GM18907 (cell line): Measurements from ENCODE around the gene C19orf53.
"Not testable (repeated sequence)": the region's sequence is repeated elsewhere in the genome, so short reads cannot be mapped to it uniquely, and the experiment has no call there.

Experiments used
- ATAC-seq: cut with Tn5 transposase; IDR thresholded peaks from one replicate; pipeline ENCODE4 v1.9.1; 2021; ENCODE audit warnings: mild to moderate bottlenecking, moderate library complexity; ENCODE audit not compliant: unreplicated experiment

Gene C19orf53

GRCh38 chr19:13774217-13775191 is at the start of gene C19orf53:
Gene C19orf53 (plus strand): TSS chr19:13774456. CDS start chr19:13774478, 22 bp downstream.
- peak; percentile 89 for ATAC-seq

GRCh38 chr19:13726323-13726722 is 47.9 kb upstream of the C19orf53 start:
- no peak for ATAC-seq

- no peak for ATAC-seq
Observed at GRCh38 chr19:13727798-13728197, 46.5 kb upstream of the C19orf53 start.

- no peak for ATAC-seq
Observed at GRCh38 chr19:13729859-13730258, 44.4 kb upstream of the C19orf53 start.

GRCh38 chr19:13731147-13731964 is 42.9 kb upstream of the C19orf53 start:
- ATAC-seq: peak; percentile 93

- no peak for ATAC-seq
Observed at GRCh38 chr19:13732337-13732736, 41.9 kb upstream of the C19orf53 start.

- ATAC-seq: no peak
Observed at GRCh38 chr19:13734751-13735150, 39.5 kb upstream of the C19orf53 start.

GRCh38 chr19:13738073-13738472 is 36.2 kb upstream of the C19orf53 start:
- no peak for ATAC-seq

GRCh38 chr19:13741893-13742292 is 32.4 kb upstream of the C19orf53 start:
- ATAC-seq: no peak

- no peak for ATAC-seq
Observed at GRCh38 chr19:13742756-13743155, 31.5 kb upstream of the C19orf53 start.

GRCh38 chr19:13744174-13744573 is 30.1 kb upstream of the C19orf53 start:
- ATAC-seq: no peak

GRCh38 chr19:13747098-13747453 is 27.2 kb upstream of the C19orf53 start:
- ATAC-seq: no peak

- no peak for ATAC-seq
Observed at GRCh38 chr19:13748169-13748828, 26.0 kb upstream of the C19orf53 start.

- ATAC-seq: no peak
Observed at GRCh38 chr19:13751436-13751835, 22.8 kb upstream of the C19orf53 start.

- not testable (repeated sequence) for ATAC-seq
Observed at GRCh38 chr19:13753622-13754021, 20.6 kb upstream of the C19orf53 start.

GRCh38 chr19:13756210-13756609 is 18.0 kb upstream of the C19orf53 start:
- no peak for ATAC-seq

- ATAC-seq: no peak
Observed at GRCh38 chr19:13757805-13758772, 16.2 kb upstream of the C19orf53 start.

GRCh38 chr19:13758795-13759194 is 15.5 kb upstream of the C19orf53 start:
- ATAC-seq: no peak

GRCh38 chr19:13761423-13761822 is 12.8 kb upstream of the C19orf53 start:
- ATAC-seq: no peak

GRCh38 chr19:13762635-13763235 is 11.5 kb upstream of the C19orf53 start:
- ATAC-seq: no peak
